ENCODE data around the gene IL23R. TPM values are rescaled to one million over a fixed set of nuclear protein-coding genes. Genes with fewer than 3 reads are reported as not detected.

IL23R gene
- polyA plus RNA-seq, 1 of the 3 experiments (the other 2 are of a cell fraction), result not detected

DNA sequence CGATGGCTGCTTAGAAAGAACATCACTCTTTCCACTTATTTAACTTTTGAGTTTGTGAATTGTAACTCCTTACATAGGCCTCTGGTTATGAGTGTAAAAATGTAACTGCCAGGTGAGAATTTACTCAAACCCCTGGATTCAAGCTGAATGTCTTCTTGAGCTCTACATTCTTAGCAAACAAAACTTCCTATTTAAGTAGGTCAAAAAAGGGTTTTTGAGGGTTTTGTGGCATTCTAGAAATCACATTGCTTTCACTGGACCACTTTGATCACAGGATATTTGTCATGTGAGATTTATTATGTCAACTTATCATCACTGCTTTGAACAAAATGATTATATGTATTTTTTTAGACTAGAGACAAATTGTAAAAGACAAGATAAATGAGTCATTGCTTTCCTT lies 5.7 kb downstream of the IL23R start:
- DNase-seq, result no peak
- 83% methylated on average over 1 of the region's 1 CpG for WGBS (ENCODE audit: low lambda C conversion rate)
- Histone ChIP-seq H3K27me3 (ENCODE audit: insufficient read depth) (no peaks in the 10 kb centered on the region), H3K27ac (ENCODE audit: low read depth in 2 of 2, low read length in 1 of 2) (no peak overlapping the region), H3K4me1 (ENCODE audit: control insufficient read depth in 1 of 2, insufficient read depth in 2 of 2, low read depth in 1 of 2, low read length in 1 of 2) (no peaks in the 10 kb centered on the region; a peak in 1 of 4 replicates), H3K36me3 (replicated peaks in 1 of 2; ENCODE audit: control insufficient read depth in 1 of 2, insufficient read depth in 2 of 2, low read length in 1 of 2) (no peaks in the 10 kb centered on the region), H4K20me1 (ENCODE audit: insufficient read depth) (no peaks in the 10 kb centered on the region), H2AFZ (ENCODE audit: low read depth) (no peak overlapping the region), H3K9me3 (no peaks in the 10 kb centered on the region), H3K79me2 (ENCODE audit: insufficient read depth) (no peaks in the 10 kb centered on the region), H3K9ac (no peak overlapping the region), H3K9me2 (no peaks in the 10 kb centered on the region), H3K4me2 (no peak overlapping the region), H3K4me3 (ENCODE audit: low read depth in 2 of 2, low read length in 1 of 2) (no peak overlapping the region), H3F3A (replicated peaks; ENCODE audit: insufficient read depth) (no peaks in the 10 kb centered on the region)
- TF ChIP-seq RFX5 (IDR thresholded peaks at IDR 0.05; ENCODE audit: low read length) (no peak), GABPA (IDR thresholded peaks at IDR 0.05; ENCODE audit: low read depth) (no peak), JUND (IDR thresholded peaks at IDR 0.05) (peak; percentile 24; the same call in 1 of the 2 replicates), TCF12 (IDR thresholded peaks at IDR 0.05) (no peak), EZH2phosphoT487 (IDR thresholded peaks at IDR 0.05; ENCODE audit: borderline replicate concordance, low read depth) (no peak)
- TF ChIP-seq, protein P1, sequence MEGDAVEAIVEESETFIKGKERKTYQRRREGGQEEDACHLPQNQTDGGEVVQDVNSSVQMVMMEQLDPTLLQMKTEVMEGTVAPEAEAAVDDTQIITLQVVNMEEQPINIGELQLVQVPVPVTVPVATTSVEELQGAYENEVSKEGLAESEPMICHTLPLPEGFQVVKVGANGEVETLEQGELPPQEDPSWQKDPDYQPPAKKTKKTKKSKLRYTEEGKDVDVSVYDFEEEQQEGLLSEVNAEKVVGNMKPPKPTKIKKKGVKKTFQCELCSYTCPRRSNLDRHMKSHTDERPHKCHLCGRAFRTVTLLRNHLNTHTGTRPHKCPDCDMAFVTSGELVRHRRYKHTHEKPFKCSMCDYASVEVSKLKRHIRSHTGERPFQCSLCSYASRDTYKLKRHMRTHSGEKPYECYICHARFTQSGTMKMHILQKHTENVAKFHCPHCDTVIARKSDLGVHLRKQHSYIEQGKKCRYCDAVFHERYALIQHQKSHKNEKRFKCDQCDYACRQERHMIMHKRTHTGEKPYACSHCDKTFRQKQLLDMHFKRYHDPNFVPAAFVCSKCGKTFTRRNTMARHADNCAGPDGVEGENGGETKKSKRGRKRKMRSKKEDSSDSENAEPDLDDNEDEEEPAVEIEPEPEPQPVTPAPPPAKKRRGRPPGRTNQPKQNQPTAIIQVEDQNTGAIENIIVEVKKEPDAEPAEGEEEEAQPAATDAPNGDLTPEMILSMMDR (IDR thresholded peaks at IDR 0.05), result no peak
- TF ChIP-seq, protein P2, sequence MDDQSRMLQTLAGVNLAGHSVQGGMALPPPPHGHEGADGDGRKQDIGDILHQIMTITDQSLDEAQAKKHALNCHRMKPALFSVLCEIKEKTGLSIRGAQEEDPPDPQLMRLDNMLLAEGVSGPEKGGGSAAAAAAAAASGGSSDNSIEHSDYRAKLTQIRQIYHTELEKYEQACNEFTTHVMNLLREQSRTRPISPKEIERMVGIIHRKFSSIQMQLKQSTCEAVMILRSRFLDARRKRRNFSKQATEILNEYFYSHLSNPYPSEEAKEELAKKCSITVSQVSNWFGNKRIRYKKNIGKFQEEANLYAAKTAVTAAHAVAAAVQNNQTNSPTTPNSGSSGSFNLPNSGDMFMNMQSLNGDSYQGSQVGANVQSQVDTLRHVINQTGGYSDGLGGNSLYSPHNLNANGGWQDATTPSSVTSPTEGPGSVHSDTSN (IDR thresholded peaks at IDR 0.05), result peak; percentile 65
- POLR2A ChIA-PET, result no interaction called here
- CTCF ChIA-PET, result interaction anchor here (1.6 to 2.3 kb wide), 2 partner anchors 23 to 27 kb away, joined by 5 to 7 read pairs; no protein-coding TSS in a partner anchor

GRCh38 chr1:67173988-67174387 lies 7.7 kb downstream of the IL23R start:
- Histone ChIP-seq H3K9me2 (no peaks in the 10 kb centered on the region), H3K79me2 (ENCODE audit: insufficient read depth) (no peaks in the 10 kb centered on the region), H3K27ac (ENCODE audit: low read depth in 2 of 2, low read length in 1 of 2) (no peak overlapping the region), H3F3A (replicated peaks; ENCODE audit: insufficient read depth) (no peaks in the 10 kb centered on the region), H2AFZ (ENCODE audit: low read depth) (no peak overlapping the region), H3K27me3 (ENCODE audit: insufficient read depth) (no peaks in the 10 kb centered on the region), H4K20me1 (ENCODE audit: insufficient read depth) (no peaks in the 10 kb centered on the region), H3K4me2 (no peak overlapping the region), H3K4me1 (ENCODE audit: control insufficient read depth in 1 of 2, insufficient read depth in 2 of 2, low read depth in 1 of 2, low read length in 1 of 2) (no peaks in the 10 kb centered on the region; a peak in 1 of 4 replicates), H3K9me3 (no peaks in the 10 kb centered on the region), H3K36me3 (replicated peaks in 1 of 2; ENCODE audit: control insufficient read depth in 1 of 2, insufficient read depth in 2 of 2, low read length in 1 of 2) (no peaks in the 10 kb centered on the region), H3K4me3 (ENCODE audit: low read depth in 2 of 2, low read length in 1 of 2) (no peak overlapping the region), H3K9ac (no peak overlapping the region)
- DNase-seq, result no peak
- CTCF ChIA-PET, result no interaction called here
- POLR2A ChIA-PET, result no interaction called here
- TF ChIP-seq, protein P3, sequence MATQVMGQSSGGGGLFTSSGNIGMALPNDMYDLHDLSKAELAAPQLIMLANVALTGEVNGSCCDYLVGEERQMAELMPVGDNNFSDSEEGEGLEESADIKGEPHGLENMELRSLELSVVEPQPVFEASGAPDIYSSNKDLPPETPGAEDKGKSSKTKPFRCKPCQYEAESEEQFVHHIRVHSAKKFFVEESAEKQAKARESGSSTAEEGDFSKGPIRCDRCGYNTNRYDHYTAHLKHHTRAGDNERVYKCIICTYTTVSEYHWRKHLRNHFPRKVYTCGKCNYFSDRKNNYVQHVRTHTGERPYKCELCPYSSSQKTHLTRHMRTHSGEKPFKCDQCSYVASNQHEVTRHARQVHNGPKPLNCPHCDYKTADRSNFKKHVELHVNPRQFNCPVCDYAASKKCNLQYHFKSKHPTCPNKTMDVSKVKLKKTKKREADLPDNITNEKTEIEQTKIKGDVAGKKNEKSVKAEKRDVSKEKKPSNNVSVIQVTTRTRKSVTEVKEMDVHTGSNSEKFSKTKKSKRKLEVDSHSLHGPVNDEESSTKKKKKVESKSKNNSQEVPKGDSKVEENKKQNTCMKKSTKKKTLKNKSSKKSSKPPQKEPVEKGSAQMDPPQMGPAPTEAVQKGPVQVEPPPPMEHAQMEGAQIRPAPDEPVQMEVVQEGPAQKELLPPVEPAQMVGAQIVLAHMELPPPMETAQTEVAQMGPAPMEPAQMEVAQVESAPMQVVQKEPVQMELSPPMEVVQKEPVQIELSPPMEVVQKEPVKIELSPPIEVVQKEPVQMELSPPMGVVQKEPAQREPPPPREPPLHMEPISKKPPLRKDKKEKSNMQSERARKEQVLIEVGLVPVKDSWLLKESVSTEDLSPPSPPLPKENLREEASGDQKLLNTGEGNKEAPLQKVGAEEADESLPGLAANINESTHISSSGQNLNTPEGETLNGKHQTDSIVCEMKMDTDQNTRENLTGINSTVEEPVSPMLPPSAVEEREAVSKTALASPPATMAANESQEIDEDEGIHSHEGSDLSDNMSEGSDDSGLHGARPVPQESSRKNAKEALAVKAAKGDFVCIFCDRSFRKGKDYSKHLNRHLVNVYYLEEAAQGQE (IDR thresholded peaks at IDR 0.05; ENCODE audit: low read depth, low read length), result no peak
- TF ChIP-seq FOSL2 (IDR thresholded peaks at IDR 0.05; ENCODE audit: borderline replicate concordance, low read depth) (no peak), SMC3 (IDR thresholded peaks at IDR 0.05; ENCODE audit: low read depth, low read length) (no peak), RAD21 (IDR thresholded peaks at IDR 0.05; ENCODE audit: low read length) (no peak), USF2 (IDR thresholded peaks at IDR 0.05; ENCODE audit: borderline replicate concordance, low read depth, low read length) (no peak), ELF1 (IDR thresholded peaks at IDR 0.05) (no peak), MAX (IDR thresholded peaks at IDR 0.05; ENCODE audit: low read depth) (no peak), TCF12 (IDR thresholded peaks at IDR 0.05) (no peak), YY1 (IDR thresholded peaks at IDR 0.05; ENCODE audit: low read depth) (no peak), GABPA (IDR thresholded peaks at IDR 0.05; ENCODE audit: low read depth) (no peak), SIN3A (IDR thresholded peaks at IDR 0.05; ENCODE audit: borderline replicate concordance, low read depth, low read length) (no peak), MEF2A (IDR thresholded peaks at IDR 0.05; ENCODE audit: borderline replicate concordance, low read depth) (no peak), POLR2AphosphoS5 (IDR thresholded peaks at IDR 0.05; ENCODE audit: low read depth, low read length) (no peak), RCOR1 (IDR thresholded peaks at IDR 0.05; ENCODE audit: low read length) (no peak), GATA2 (CRISPR knock-in tag; IDR thresholded peaks at IDR 0.05) (no peak), TAF1 (IDR thresholded peaks at IDR 0.05; ENCODE audit: borderline replicate concordance, low read depth, low read length) (no peak)
- TF ChIP-seq, protein P2 (IDR thresholded peaks at IDR 0.05), result no peak

Data from SK-N-SH (cell line).